ENCODE results near the gene SP140.
"Not testable (repeated sequence)": the region's sequence is repeated elsewhere in the genome, so short reads cannot be mapped to it uniquely, and the experiment has no call there.

The SP140 gene

GRCh38 chr2:230322561-230323384 is 97.2 kb downstream of the SP140 start:
- FAIRE-seq = no peak
- no peak for TF ChIP-seq POLR2A (IDR thresholded peaks at IDR 0.05; ENCODE audit: low read depth, low read length)

DNA sequence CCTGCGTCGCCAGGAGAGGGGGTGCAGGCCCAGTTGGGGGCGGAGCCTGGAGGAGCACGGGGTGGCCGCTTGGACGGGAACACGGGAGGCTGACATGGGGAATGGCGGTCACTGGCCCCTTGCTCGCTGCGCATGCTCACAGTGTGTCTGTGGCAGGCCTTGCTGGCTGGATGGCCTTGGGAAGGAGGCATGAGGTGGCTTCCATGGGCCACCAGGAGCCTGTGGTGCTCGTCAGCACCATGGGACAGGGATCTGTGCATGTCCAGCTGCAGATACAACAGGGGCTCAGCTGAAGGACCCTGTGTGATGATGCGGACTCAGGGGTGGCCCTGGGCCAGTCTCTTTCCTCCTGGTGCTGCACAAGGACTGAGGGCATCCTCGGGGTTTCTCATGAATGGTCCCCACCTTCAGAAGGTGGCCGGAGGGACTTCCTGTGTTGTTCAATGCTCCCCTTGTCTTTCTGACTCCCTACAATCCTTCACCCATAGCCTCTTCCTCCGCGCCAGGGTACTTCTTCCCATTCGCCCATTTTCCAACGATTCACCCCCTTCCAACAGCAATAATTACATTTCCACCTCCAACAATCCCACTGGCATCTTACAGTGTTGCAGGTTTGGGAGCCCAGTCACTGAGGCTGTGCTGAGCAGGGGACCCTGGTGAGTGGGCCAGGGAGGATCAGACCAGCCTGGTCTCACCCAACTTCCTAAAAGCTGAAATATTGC is 98.0 kb downstream of the SP140 start:
- no peak for TF ChIP-seq POLR2A (IDR thresholded peaks at IDR 0.05; ENCODE audit: low read depth, low read length)
- DNase-seq (ENCODE audit: insufficient read length, low spot score) = no peak
- FAIRE-seq = no peak

More at GRCh38 chr2:230322561-230323384, 97.2 kb downstream of the SP140 start:
- DNase-seq (ENCODE audit: insufficient read length, low spot score) = no peak

DNA sequence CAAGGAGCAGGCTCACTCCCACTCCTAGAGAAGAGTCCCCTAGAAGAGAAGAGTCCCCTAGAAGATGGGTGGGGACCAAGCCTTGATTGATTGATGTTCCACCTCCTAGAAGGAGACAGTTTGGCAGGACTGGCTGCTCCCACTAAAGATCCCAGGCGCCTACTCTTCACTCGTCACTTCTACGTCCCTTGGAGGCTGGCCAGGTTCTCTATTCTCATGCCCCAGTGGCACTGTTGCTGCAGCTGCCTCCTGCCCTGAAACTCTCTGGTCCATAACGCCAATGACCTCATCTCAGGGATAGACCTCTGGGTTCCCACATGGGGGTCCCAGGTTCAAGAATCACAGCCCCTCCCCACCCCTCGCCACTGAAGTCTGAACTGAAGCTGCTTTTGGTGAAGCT is 99.0 kb downstream of the SP140 start:
- DNase-seq (ENCODE audit: insufficient read length, low spot score) (no peak), FAIRE-seq (no peak)
- no peak for TF ChIP-seq POLR2A (IDR thresholded peaks at IDR 0.05; ENCODE audit: low read depth, low read length)

DNA sequence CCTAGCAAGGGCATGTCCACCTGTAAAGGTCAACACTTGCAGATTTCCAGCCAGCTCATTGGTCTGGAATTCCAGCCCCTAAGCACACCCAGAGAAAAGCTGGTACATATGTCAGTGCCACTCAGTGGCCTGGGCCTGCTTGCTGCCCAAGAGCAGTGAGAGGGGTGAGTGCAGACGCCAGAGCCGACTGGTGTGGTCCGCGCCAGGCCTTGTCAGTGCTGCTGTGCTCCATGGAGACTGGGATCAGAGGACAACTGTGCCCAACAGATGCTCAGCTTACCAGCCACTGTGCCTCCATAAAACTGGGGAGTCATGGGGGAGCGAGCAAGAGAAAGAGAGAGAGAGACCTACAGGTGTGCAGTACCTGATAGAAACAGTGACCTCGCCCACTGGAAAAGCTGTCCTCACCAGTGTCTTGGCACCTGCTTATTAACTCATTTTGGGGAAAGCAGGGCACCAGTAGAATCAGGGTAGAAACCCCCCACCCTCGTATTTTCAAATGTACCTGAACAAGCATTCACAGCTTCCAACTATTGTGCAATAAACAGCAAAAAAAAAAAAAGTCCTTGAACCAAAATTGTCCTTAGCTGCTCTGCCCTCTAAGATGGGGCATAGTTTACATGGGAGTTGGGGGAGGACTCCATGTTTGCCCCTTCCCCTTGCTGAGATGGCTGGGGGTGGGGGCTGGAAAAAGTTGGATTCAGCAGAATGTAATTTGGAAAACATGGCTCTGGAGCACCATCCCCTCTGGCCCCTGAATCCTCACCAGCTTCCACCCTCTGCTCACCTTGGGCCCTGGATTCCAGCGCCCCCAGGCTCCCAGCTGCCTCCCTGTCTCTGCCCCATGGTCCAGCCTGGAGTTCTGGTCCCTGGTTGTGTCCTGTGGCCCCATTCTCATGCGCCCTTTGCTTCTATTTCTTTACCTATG is 100.0 kb downstream of the SP140 start:
- DNase-seq (ENCODE audit: insufficient read length, low spot score) (no peak), FAIRE-seq (no peak)
- TF ChIP-seq POLR2A (IDR thresholded peaks at IDR 0.05; ENCODE audit: low read depth, low read length) = no peak

DNA sequence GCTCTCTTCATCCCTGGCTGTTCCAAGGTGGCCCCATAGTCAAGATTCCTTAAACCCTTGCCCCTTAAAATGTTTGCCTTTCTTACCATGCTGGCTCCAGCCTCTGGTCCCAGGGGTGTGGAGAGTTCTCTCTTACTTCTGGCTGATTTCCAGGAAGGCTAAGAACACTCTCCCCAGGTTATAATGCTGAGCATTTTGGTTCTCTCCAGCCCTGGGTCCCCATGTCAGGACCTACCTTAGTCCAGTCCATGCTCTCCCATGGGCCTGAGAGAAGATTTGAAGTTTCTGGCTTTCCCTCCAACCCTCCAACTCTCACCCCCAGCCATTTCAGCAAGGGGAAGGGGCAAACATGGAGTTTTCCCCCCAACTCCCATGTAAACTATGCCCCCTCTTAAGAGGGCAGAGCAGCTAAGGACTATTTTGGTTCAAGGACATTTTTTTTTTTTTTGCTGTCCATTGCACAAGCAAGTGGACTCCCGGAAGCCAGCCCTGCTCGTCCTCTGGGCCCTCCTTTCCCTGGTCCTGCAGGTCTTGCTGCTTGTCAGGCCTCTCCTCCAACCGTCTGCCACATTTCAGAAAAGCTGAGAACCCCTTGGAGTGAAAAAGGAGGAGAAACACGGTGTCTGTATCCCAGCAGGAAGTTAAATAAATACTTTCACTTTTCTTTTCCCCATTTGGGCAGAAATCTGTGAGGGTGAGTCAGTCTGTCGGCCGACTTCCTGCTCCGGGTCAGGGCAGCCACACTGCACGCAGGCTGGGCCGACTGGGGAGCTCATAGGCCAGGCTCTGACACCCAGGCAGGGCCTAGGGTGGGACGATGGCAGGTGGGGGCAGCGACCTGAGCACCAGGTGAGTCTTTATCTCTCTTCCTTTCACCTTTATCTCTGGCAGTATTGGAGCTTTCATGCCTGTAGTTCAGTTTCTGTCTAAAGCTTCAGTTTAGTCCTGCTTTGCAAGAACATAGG is 101.2 kb downstream of the SP140 start, which contains the start of gene SP140L:
SP140L (plus strand) TSS at position 741 of the 965 bp plus-strand sequence; CDS start at position 818, 77 bp downstream.
- TF ChIP-seq POLR2A (IDR thresholded peaks at IDR 0.05; ENCODE audit: low read depth, low read length) = peak; percentile 62
- DNase-seq (ENCODE audit: insufficient read length, low spot score) = peak; percentile 70
- peak; percentile 55 for FAIRE-seq

DNA sequence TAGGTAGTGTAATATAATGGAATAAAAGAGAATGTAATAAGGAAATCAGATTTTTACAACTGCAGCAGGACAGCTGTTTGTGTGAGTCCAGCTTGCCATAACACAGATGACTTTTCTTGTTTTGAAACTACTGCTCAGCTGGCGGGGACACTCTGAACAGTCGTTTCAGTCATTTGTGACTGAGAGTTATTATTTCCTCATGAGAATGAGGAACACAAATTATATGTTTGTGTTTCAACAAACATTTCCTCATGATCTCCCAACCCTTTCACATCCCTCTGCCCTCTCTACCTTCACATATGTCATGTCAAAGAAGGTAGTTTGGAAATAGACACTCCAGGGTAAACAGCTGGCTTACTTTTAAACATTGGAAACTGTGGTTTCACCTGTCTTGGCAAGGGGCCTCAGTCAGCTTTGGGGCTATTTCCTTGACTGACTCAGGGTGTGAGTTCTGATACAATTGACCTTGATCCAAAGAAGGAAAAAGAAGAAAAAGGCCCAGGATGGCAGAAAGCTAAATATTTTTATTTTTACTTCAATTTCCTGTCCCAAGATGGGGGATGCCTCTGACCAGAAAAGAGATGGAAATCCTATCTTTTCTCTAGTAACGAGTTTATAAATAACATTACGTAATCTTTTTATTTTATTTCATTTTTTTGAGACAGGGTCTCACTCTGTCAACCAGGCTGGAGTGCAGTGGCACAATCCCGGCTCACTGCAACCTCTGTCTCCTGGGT is 102.0 kb downstream of the SP140 start:
- FAIRE-seq (no peak), DNase-seq (ENCODE audit: insufficient read length, low spot score) (no peak)
- no peak for TF ChIP-seq POLR2A (IDR thresholded peaks at IDR 0.05; ENCODE audit: low read depth, low read length)

DNA sequence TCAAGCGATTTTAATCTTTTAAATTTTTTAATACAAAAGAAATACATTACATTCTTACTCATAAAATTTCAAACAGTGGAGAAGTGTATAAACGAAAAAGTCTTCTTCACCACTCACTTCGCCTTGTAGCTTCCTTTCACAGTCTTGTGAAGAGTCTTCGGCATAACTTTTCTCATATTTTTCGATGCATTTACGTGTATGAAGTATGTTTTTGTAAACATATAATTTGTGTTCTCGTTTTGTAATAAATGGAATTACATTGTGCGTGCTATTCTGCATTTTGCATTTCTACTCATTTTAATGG is 102.6 kb downstream of the SP140 start:
- TF ChIP-seq POLR2A (IDR thresholded peaks at IDR 0.05; ENCODE audit: low read depth, low read length) = no peak
- FAIRE-seq (no peak), DNase-seq (ENCODE audit: insufficient read length, low spot score) (no peak)

GRCh38 chr2:230329946-230330605 is 104.5 kb downstream of the SP140 start:
- no peak for FAIRE-seq
- TF ChIP-seq POLR2A (IDR thresholded peaks at IDR 0.05; ENCODE audit: low read depth, low read length) = no peak

DNA sequence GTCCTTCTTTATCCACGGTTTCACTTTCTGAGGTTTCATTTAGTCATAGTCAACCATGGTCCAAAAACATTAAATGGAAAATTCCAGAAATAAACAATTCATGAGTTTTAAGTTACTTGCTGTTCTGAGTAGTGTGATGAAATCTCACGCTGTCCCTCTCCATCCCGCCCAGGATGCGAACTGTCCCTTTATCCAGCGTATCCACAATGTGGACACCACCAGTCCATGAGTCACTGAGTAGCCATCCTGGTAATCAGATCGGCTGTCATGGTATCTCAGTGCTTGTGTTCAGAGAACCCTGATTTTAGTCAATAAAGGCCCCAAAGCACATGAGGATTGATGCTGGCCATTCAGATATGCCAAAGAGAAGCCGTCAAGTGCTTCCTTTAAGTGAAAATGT is 105.2 kb downstream of the SP140 start:
- no peak for TF ChIP-seq POLR2A (IDR thresholded peaks at IDR 0.05; ENCODE audit: low read depth, low read length)
- DNase-seq (ENCODE audit: insufficient read length, low spot score) = no peak
- no peak for FAIRE-seq

More at GRCh38 chr2:230329946-230330605, 104.5 kb downstream of the SP140 start:
- DNase-seq (ENCODE audit: insufficient read length, low spot score) = no peak

GRCh38 chr2:230335461-230335863 is 109.9 kb downstream of the SP140 start:
- FAIRE-seq = no peak
- DNase-seq (ENCODE audit: insufficient read length, low spot score) = no peak
- no peak for TF ChIP-seq POLR2A (IDR thresholded peaks at IDR 0.05; ENCODE audit: low read depth, low read length)

- TF ChIP-seq POLR2A (IDR thresholded peaks at IDR 0.05; ENCODE audit: low read depth, low read length) = no peak
- DNase-seq (ENCODE audit: insufficient read length, low spot score) (no peak), FAIRE-seq (no peak)
These were observed 110.4 kb downstream of the SP140 start for GRCh38 chr2:230335864-230336506.

GRCh38 chr2:230341936-230342528 is 116.5 kb downstream of the SP140 start:
- FAIRE-seq; DNase-seq (ENCODE audit: insufficient read length, low spot score): not testable (repeated sequence)

GRCh38 chr2:230343041-230343624 is 117.6 kb downstream of the SP140 start:
- FAIRE-seq; DNase-seq (ENCODE audit: insufficient read length, low spot score): not testable (repeated sequence)
